KOPT-K1 (cell line): Measurements from ENCODE around the gene CIZ1.

ENCODE experiments used
- H3K27ac ChIP-seq: fragments of 200-600 bp; sonication (generic); 2 replicates; pipeline ENCODE4 v1.5.1; 2016; ENCODE audit warnings: antibody characterized with exemption, mild to moderate bottlenecking, low read depth, low read length; ENCODE audit not compliant: poor library complexity, severe bottlenecking
- H3K36me3 ChIP-seq: fragments of 200-600 bp; sonication (generic); 2 replicates; pipeline ENCODE4 v1.5.1; 2017; ENCODE audit warnings: antibody characterized with exemption, mild to moderate bottlenecking, low read length, moderate library complexity; ENCODE audit not compliant: insufficient read depth
- H3K9me3 ChIP-seq: fragments of 200-600 bp; sonication (generic); 2 replicates; pipeline ENCODE4 v1.5.1; 2017; ENCODE audit warnings: antibody characterized with exemption, low read length, mild to moderate bottlenecking; ENCODE audit not compliant: insufficient read depth, poor library complexity, severe bottlenecking

CIZ1 gene

GRCh38 chr9:128122809-128123175, 68.6 kb downstream of the CIZ1 start:
- H3K27ac ChIP-seq = no peak overlapping the region

DNA sequence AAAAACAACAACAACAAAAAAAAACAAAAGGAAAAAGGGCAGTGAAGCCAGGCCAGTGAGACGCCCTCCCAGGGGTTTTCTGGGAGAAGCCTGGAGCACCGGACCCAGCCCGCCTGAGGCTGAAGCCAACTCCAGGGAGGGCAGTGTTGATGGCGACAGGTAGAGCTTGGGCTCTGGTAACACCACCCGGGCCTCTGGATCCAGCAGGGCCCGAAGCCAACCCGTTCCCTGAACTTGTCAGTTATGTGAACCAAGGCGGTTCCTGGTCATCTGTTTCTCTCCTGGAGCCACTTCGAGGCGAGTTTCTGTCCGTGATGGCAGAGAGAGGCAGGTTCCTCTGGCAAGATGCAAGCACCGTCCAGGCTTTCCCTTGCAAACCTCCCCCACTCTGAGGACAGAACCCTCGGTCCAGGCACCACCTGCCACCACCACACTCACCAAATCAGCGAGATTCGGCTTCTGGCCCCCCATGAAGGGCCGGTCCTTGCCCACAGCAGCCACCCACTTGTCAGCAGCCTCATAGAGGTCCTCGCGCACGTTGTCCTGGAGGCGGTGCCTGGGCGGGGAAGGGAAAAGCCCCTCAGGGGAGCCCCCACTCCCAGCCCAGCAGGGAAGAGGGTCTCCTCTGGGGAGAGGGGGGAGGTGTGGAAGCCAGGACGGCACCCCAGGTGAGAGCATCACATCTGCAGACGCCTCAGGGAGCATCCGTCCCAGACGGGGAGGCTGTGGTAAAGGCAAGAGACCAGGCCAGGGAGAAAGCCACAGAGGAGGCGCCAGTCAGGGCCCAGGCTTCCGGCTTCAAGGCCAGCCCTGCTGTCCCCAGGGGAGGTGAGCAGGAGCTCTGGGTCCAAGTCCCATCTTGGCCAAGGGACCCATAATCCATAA, 69.2 kb downstream of the CIZ1 start:
- Histone ChIP-seq H3K36me3 (peaks cover 60% of the 10 kb centered on the region; the same call in 1 of the 2 replicates), H3K27ac (no peak overlapping the region), H3K9me3 (no peaks in the 10 kb centered on the region)

More at GRCh38 chr9:128122809-128123175, 68.6 kb downstream of the CIZ1 start:
- no peaks in the 10 kb centered on the region for H3K9me3 ChIP-seq
- peaks cover 60% of the 10 kb centered on the region; the same call in 1 of the 2 replicates for H3K36me3 ChIP-seq

- Histone ChIP-seq H3K27ac (no peak overlapping the region), H3K9me3 (no peaks in the 10 kb centered on the region), H3K36me3 (peaks cover 62% of the 10 kb centered on the region; the same call in 1 of the 2 replicates)
These were observed 69.9 kb downstream of the CIZ1 start for GRCh38 chr9:128121466-128121810.

- H3K9me3 ChIP-seq = no peaks in the 10 kb centered on the region
- H3K36me3 ChIP-seq = peaks cover 65% of the 10 kb centered on the region; the same call in 1 of the 2 replicates
- no peak overlapping the region for H3K27ac ChIP-seq
These were observed 70.5 kb downstream of the CIZ1 start for GRCh38 chr9:128120741-128121465.

GRCh38 chr9:128120061-128120740, 71.2 kb downstream of the CIZ1 start:
- Histone ChIP-seq H3K36me3 (peaks cover 65% of the 10 kb centered on the region; the same call in 1 of the 2 replicates), H3K9me3 (no peaks in the 10 kb centered on the region), H3K27ac (no peak overlapping the region)

DNA sequence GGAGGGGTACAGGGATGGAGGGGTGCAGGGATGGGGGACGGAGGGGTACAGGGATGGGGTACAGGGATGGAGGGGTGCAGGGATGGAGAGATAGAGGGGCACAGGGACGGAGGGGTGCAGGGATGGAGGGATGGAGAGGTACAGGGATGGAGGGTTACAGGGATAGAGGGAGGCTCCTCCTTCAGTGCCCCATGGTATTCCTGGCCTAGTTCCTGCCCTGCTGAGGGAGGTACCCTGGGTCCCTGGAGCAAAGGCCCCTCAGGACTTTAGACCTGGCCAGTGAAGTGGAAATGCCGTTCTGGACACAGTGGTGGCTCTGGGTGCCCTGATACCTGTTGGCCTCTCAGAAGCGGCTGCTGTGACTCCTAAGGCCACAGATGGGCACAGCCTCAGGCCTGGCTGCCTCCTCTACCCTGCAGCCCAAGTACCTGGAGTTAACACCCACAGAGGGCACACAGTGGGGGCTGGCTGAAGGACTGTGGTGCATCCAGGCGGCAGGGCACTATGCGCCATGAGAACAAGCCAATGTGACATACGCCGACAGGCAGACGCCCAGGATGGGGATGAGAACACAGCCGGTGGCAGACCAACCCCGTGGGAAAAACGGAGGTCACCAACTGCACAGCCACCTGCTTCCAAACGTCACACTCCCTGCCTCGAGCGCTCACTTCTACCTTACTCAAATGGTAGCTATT, 72.3 kb downstream of the CIZ1 start:
- Histone ChIP-seq H3K36me3 (peaks cover 65% of the 10 kb centered on the region; the same call in 1 of the 2 replicates), H3K9me3 (no peaks in the 10 kb centered on the region), H3K27ac (no peak overlapping the region)

- no peaks in the 10 kb centered on the region for H3K9me3 ChIP-seq
- H3K36me3 ChIP-seq = peaks cover 66% of the 10 kb centered on the region; the same call in 1 of the 2 replicates
- H3K27ac ChIP-seq = no peak overlapping the region
These were observed 72.9 kb downstream of the CIZ1 start for GRCh38 chr9:128118472-128118857.

DNA sequence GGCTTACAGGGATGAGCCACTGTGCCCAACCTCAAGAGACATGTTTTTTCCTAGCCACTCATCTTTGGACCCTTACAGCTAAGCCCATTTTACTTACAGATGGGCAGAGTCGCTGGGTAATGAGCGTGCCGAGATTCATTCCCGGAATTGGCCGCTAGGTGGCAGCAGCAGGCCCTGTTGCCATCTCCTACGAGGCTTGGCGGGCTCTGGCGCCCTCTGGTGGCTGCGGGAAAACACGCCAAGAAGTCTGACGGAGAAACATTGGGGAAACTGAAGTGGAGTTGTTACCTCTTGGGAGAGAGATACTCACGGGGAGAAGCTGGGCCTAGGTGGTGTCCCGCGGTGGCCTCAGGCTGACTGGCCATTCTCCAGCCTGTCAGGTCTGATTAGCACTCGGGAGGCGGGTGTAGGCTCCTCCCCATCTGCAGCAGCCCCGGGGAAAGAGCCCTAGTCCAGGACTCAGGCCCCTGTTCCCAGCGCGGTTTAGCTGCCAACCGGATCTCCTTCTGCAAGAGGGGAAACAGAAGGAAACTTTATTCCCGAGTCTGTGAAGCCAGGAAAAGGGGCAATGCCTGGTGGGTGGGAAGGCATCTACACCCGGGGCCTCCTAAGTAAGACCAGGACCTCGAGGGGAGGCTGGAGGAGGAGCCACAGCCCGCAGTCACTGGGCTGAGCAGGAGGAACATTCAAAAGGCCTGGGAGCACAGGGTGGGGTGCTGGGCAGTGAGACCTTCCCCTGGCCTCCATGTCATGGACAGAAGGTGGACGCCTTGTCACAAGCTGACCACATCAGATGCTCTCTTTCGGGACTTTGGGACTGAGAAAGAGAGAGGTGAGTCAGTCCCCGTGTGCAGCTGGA, 73.5 kb downstream of the CIZ1 start:
- Histone ChIP-seq H3K9me3 (no peaks in the 10 kb centered on the region), H3K36me3 (peaks cover 66% of the 10 kb centered on the region; the same call in 1 of the 2 replicates), H3K27ac (no peak overlapping the region)

GRCh38 chr9:128116104-128117083, 75.0 kb downstream of the CIZ1 start:
- no peak overlapping the region for H3K27ac ChIP-seq
- peaks cover 61% of the 10 kb centered on the region; the same call in 1 of the 2 replicates for H3K36me3 ChIP-seq
- no peaks in the 10 kb centered on the region for H3K9me3 ChIP-seq
